Gastroesophageal sphincter (tissue), 3 donors: Measurements from ENCODE around the gene NOP10.

ENCODE experiments used
- EP300 ChIP-seq: sonication (generic); formaldehyde crosslinking; IDR thresholded peaks from one replicate; pipeline ENCODE4 v1.6.1; 2017; ENCODE audit warnings: antibody characterized with exemption, mild to moderate bottlenecking
- POLR2A ChIP-seq, 2 donors: fragments of 450-650 bp; IDR thresholded peaks; one replicate each; pipeline ENCODE4 v1.6.1; 2017; ENCODE audit warnings: antibody characterized with exemption in 2 of 2, mild to moderate bottlenecking in 2 of 2, moderate library complexity in 1 of 2
- POLR2AphosphoS5 ChIP-seq: sonication (generic); formaldehyde crosslinking; IDR thresholded peaks from one replicate; pipeline ENCODE4 v1.6.1; 2017; ENCODE audit warnings: antibody characterized with exemption
- TF ChIP-seq, protein P1 (sequence below), 4 experiments: fragments of 200-600 bp in 2 of 4; fragments of 450-650 bp in 2 of 4; sonication (generic) in 1 of 4; IDR thresholded peaks; one replicate each; pipeline ENCODE4 v1.5.1; 2017 to 2019; ENCODE audit warnings: antibody characterized with exemption in 4 of 4, mild to moderate bottlenecking in 2 of 4, moderate library complexity in 2 of 4

DNA sequence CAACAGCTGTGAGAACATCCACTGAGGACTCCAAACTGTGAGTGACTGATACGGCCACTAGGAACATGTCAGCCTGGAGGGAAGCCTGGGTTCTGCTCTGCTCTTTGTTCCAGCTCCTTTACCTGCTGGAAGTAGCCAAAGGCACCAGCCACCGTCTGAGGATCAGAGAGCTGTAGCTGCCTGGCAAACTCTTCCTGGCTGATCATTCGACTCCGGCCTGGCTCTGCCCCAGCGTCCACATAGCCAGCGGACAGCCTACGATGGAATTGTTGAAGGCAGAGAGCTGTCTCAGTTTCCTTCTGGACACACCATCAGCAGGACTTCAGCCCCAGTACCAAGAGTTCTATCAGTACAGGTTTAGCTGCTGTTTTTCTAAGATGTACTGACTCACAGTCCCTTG is 18.3 kb upstream of the NOP10 start:
- TF ChIP-seq POLR2A (IDR thresholded peaks at IDR 0.05) = no peak
- TF ChIP-seq, protein P1, sequence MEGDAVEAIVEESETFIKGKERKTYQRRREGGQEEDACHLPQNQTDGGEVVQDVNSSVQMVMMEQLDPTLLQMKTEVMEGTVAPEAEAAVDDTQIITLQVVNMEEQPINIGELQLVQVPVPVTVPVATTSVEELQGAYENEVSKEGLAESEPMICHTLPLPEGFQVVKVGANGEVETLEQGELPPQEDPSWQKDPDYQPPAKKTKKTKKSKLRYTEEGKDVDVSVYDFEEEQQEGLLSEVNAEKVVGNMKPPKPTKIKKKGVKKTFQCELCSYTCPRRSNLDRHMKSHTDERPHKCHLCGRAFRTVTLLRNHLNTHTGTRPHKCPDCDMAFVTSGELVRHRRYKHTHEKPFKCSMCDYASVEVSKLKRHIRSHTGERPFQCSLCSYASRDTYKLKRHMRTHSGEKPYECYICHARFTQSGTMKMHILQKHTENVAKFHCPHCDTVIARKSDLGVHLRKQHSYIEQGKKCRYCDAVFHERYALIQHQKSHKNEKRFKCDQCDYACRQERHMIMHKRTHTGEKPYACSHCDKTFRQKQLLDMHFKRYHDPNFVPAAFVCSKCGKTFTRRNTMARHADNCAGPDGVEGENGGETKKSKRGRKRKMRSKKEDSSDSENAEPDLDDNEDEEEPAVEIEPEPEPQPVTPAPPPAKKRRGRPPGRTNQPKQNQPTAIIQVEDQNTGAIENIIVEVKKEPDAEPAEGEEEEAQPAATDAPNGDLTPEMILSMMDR (IDR thresholded peaks at IDR 0.05) = no peak
- TF ChIP-seq POLR2AphosphoS5 = no peak
- TF ChIP-seq EP300 = no peak
